Endothelial cell of umbilical vein (primary cell): ENCODE results near the gene TXNRD1. TPM values are rescaled to one million over a fixed set of nuclear protein-coding genes. Genes with fewer than 3 reads are reported as not detected.

Experiments used
- BruUV-seq: library from RNA; stranded (reverse); fragments of 400-500 nt; replicated peaks from 2 replicates; lab custom pipeline; 2021; lab: Mats Ljungman, UMichigan
- CTCF ChIA-PET: fragments of 300-600, 350-600 bp; sonication (Branson Sonifier 250); formaldehyde crosslinking; loops from one replicate; lab custom pipeline; 2021; ENCODE audit warnings: antibody characterized with exemption, inconsistent platforms; lab: Charles Lee
- POLR2A ChIA-PET: fragments of 300-600, 350-600 bp; sonication (Branson Sonifier 250); formaldehyde crosslinking; loops from one replicate; lab custom pipeline; 2021; ENCODE audit warnings: antibody characterized with exemption, inconsistent platforms; lab: Charles Lee
- DNase-seq: peaks from one replicate; pipeline ENCODE4 v3.0.0-alpha.2; 2011; ENCODE audit warnings: low read depth, low spot score
- FAIRE-seq: peaks from 2 replicates; lab custom pipeline; 2011; peaks lifted over from hg19 to GRCh38; lab: Jason Lieb, UNC
- H2AFZ ChIP-seq: 2 replicates; pipeline ENCODE4 v1.6.0; 2012; ENCODE audit warnings: low read depth, low read length, control low read depth, inconsistent platforms
- H3K27ac ChIP-seq: 2 replicates; pipeline ENCODE4 v1.5.1; 2011; ENCODE audit warnings: low read depth, mild to moderate bottlenecking, control low read depth, low read length, moderate library complexity; ENCODE audit not compliant: insufficient read depth
- H3K27me3 ChIP-seq, 2 experiments: 2 replicates each; pipeline versions ENCODE4 v1.6.0 to v1.6.1; 2011; ENCODE audit warnings: low read length in 2 of 2, mixed read lengths in 1 of 2; ENCODE audit not compliant: control insufficient read depth in 2 of 2, insufficient read depth in 2 of 2
- H3K36me3 ChIP-seq, 2 experiments: 2 replicates in 1 of 2; 3 replicates in 1 of 2; pipeline ENCODE4 v1.5.1; 2011; ENCODE audit warnings: low read length in 2 of 2, mild to moderate bottlenecking in 1 of 2, moderate library complexity in 1 of 2; ENCODE audit not compliant: control insufficient read depth in 2 of 2, insufficient read depth in 2 of 2; ENCODE audit errors: extremely low read depth in 1 of 2
- H3K4me1 ChIP-seq: 3 replicates; pipeline ENCODE4 v1.5.1; 2011; ENCODE audit warnings: mild to moderate bottlenecking, low read length; ENCODE audit not compliant: control insufficient read depth, insufficient read depth; ENCODE audit errors: extremely low read depth
- H3K4me2 ChIP-seq: 2 replicates; pipeline ENCODE4 v1.6.1; 2011; ENCODE audit warnings: low read length, control low read depth, mixed read lengths; ENCODE audit not compliant: insufficient read depth
- H3K4me3 ChIP-seq, 3 experiments: fragments of 200-600 bp in 1 of 3; sonication (generic), shearing (Covaris generic) in 1 of 3; replicated peaks in 1 of 3; 2 replicates each; pipeline ENCODE4 v1.5.1; 2011 to 2016; ENCODE audit warnings: control low read depth in 3 of 3, low read length in 3 of 3, mild to moderate bottlenecking in 2 of 3, inconsistent platforms in 1 of 3, low read depth in 1 of 3, moderate library complexity in 1 of 3; ENCODE audit not compliant: insufficient read depth in 1 of 3
- H3K79me2 ChIP-seq: 2 replicates; pipeline ENCODE4 v1.6.0; 2012; ENCODE audit warnings: low read length, inconsistent platforms; ENCODE audit not compliant: control insufficient read depth, insufficient read depth
- H3K9ac ChIP-seq: replicated peaks from 2 replicates; pipeline ENCODE3; 2011; ENCODE audit warnings: low read length, control low read depth; ENCODE audit not compliant: insufficient read depth; ENCODE audit errors: extremely low read depth
- H3K9me1 ChIP-seq: replicated peaks from 3 replicates; pipeline ENCODE4 v1.6.0; 2011; ENCODE audit warnings: mild to moderate bottlenecking, low read length; ENCODE audit not compliant: control insufficient read depth, insufficient read depth; ENCODE audit errors: extremely low read depth
- H3K9me3 ChIP-seq: replicated peaks from 2 replicates; pipeline ENCODE4 v1.5.1; 2012; ENCODE audit warnings: low read length, inconsistent platforms; ENCODE audit not compliant: control insufficient read depth, insufficient read depth
- H4K20me1 ChIP-seq: replicated peaks from 2 replicates; pipeline ENCODE3; 2011; ENCODE audit warnings: mild to moderate bottlenecking, low read length; ENCODE audit not compliant: control insufficient read depth, insufficient read depth; ENCODE audit errors: extremely low read depth
- CTCF ChIP-seq, 2 donors: IDR thresholded peaks; 1 replicate in 1 of 2; 2 replicates in 1 of 2; pipeline ENCODE4 v1.5.1; 2011; ENCODE audit warnings: low read length in 2 of 2, mild to moderate bottlenecking in 2 of 2, moderate library complexity in 2 of 2, control low read depth in 1 of 2, inconsistent platforms in 1 of 2, low read depth in 1 of 2; ENCODE audit not compliant: insufficient read depth in 1 of 2; ENCODE audit errors: extremely low read depth in 1 of 2
- EZH2 ChIP-seq: IDR thresholded peaks from 2 replicates; pipeline ENCODE4 v1.6.1; 2012; ENCODE audit warnings: borderline replicate concordance, low read depth, mild to moderate bottlenecking, moderate library complexity, low read length, inconsistent platforms; ENCODE audit not compliant: severe bottlenecking
- FOS ChIP-seq: IDR thresholded peaks from 2 replicates; pipeline ENCODE4 v1.6.1; 2011; ENCODE audit warnings: mild to moderate bottlenecking, low read length, moderate library complexity, borderline replicate concordance; ENCODE audit not compliant: insufficient read depth
- GATA2 ChIP-seq: IDR thresholded peaks from 2 replicates; pipeline ENCODE4 v1.7.0; 2011; ENCODE audit warnings: low read depth, mild to moderate bottlenecking, moderate library complexity, mixed read lengths, low read length; ENCODE audit not compliant: insufficient read length, insufficient read depth
- JUN ChIP-seq: IDR thresholded peaks from 2 replicates; pipeline ENCODE4 v1.6.1; 2011; ENCODE audit warnings: borderline replicate concordance, low read depth; ENCODE audit not compliant: insufficient read length, insufficient read depth
- MAX ChIP-seq: IDR thresholded peaks from 2 replicates; pipeline ENCODE4 v1.6.1; 2011; ENCODE audit not compliant: insufficient read depth, insufficient read length
- MYC ChIP-seq: IDR thresholded peaks from one replicate; pipeline ENCODE4 v1.6.1; 2011; ENCODE audit warnings: mild to moderate bottlenecking, low read depth, low read length
- POLR2A ChIP-seq: IDR thresholded peaks from 2 replicates; pipeline ENCODE4 v1.6.1; 2012; ENCODE audit warnings: low read depth, mild to moderate bottlenecking, control low read depth, low read length
- POLR2AphosphoS5 ChIP-seq: IDR thresholded peaks from 2 replicates; pipeline ENCODE4 v1.6.1; 2012; ENCODE audit warnings: low read depth, mild to moderate bottlenecking, control low read depth, low read length, moderate library complexity; ENCODE audit not compliant: insufficient read depth
- dilution Hi-C: fragments of 300-500 bp; cut with MboI; formaldehyde crosslinking; loops from one replicate; pipeline ENCODE4 v1.15.0; 2019; ENCODE audit warnings: low sequenced_read_pairs; ENCODE audit not compliant: extremely low pct_ligation_motif_present
- intact Hi-C: fragments of 100-400 bp; cut with micrococcal nuclease; formaldehyde crosslinking; loops from one replicate; pipeline ENCODE4 v1.10.0; 2022
- polyA plus RNA-seq, 4 experiments: library from polyadenylated mRNA; depleted of rRNA in 3 of 4; stranded (reverse) in 3 of 4; unstranded in 1 of 4; fragments of >200 nt; gene quantifications; 2 replicates each; pipeline versions ENCODE4 v1.2.1 to v1.2.3, GENCODE V29; 2011 to 2012; ENCODE audit warnings: missing spikeins in 1 of 4
- total RNA-seq: library from RNA; stranded (reverse); gene quantifications from 2 replicates; pipeline ENCODE4 v1.2.3, GENCODE V29; 2021

The TXNRD1 gene
- total and polyA plus RNA-seq, 2 donors (not counting 3 experiments of a cell fraction or from before 2014, with no cell fraction given) = 309 to 566 TPM

DNA sequence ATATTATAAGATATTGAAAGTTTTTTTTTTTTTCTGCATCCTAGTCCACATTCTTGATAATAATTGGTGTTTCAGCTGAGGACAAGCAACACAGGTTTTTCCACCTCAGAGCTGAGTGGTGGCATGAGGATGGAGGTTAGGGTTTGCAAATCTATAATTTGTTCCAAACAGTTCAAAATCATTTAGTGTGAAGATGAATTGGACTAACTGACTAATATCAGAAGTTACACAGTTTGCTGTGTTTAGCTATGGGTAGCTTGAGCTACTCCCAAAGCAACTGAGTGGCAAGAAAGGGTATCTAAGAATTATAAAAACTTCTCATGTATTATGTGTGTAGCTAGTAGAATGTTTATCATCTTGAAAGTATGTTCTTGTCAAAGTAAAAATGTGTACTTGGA is 105.0 kb downstream of the TXNRD1 start:
- H4K20me1 ChIP-seq = peaks cover 3% of the 10 kb centered on the region
- no TSS peak for BruUV-seq
- no peak overlapping the region for H3K4me3 ChIP-seq
- H3K4me1 ChIP-seq = no peaks in the 10 kb centered on the region
- ChIA-PET POLR2A (interaction anchor here (0.7 to 1.0 kb wide), 2 partner anchors 31 to 107 kb away, joined by 4 read pairs; no protein-coding TSS in a partner anchor), CTCF (no interaction called here)
- no peaks in the 10 kb centered on the region for H3K27me3 ChIP-seq
- H3K4me2 ChIP-seq = no peak overlapping the region
- intact Hi-C loops (no loop called here), dilution Hi-C loops (no loop called here)
- H3K9me1 ChIP-seq = no peaks in the 10 kb centered on the region
- H3K79me2 ChIP-seq = peaks cover 77% of the 10 kb centered on the region
- DNase-seq (no peak), FAIRE-seq (no peak)
- peaks cover 14 to 57% of the 10 kb centered on the region in 2 experiments for H3K36me3 ChIP-seq
- H3K27ac ChIP-seq = no peak overlapping the region
- no peaks in the 10 kb centered on the region for H3K9me3 ChIP-seq
- no peak for TF ChIP-seq POLR2AphosphoS5
- TF ChIP-seq MYC = no peak
- TF ChIP-seq POLR2A = no peak
- TF ChIP-seq JUN = no peak
- TF ChIP-seq FOS = no peak
- no peak for TF ChIP-seq GATA2
- TF ChIP-seq MAX = no peak
- TF ChIP-seq CTCF (IDR thresholded peaks at IDR 0.05; ENCODE audit: extremely low read depth in 1 of 2, insufficient read depth in 1 of 2, low read depth in 1 of 2, low read length in 2 of 2) = no peak
- TF ChIP-seq EZH2 = no peak
- no peak overlapping the region for H3K9ac ChIP-seq
- no peak overlapping the region for H2AFZ ChIP-seq
